IPS-NIHi11 (cell line): ENCODE data around the gene PEAR1.

Experiments used
- DNase-seq: peaks from one replicate; pipeline ENCODE4 v3.0.0; 2012; ENCODE audit warnings: mixed read lengths, low spot score

PEAR1 gene

DNA sequence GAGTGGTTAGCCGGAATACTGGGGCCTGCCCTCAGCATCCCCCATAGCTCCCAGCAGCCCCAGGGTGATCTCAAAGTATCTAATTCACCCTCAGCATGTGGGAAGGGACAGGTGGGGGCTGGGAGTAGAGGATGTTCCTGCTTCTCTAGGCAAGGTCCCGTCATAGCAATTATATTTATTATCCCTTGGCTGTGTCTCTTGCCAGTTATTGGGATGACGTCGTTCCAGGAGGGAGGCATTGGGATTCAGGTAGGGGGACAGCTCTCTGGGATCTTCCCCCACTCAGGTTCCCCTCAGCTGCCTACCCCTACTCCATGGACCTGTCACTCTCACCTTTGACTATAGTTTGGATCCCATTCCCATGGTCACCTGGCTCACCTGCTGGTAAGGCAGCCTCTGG lies 11.9 kb upstream of the PEAR1 start:
- DNase-seq = no peak

GRCh38 chr1:156882543-156882942 lies 11.0 kb upstream of the PEAR1 start:
- DNase-seq = no peak

DNA sequence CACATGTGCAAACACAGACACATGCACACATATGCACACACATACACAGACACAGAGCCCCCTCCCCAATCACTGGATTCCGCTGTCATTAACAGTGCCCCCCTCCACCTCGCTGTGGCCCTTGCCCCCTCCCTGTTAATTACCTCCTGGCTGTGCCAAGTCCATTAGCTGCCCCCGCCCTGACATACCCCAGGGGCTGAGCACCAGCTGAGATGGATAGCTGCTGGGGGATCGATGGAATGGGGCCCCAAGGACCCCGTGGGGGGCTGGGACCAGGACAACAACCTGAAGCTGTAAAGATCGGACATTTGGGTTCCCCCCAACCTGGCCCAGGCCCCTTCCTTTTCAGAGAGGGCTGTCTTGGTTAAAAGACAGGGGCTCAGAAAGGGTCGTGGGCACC lies 9.6 kb upstream of the PEAR1 start:
- no peak for DNase-seq

GRCh38 chr1:156884560-156885184 lies 8.8 kb upstream of the PEAR1 start:
- DNase-seq = no peak

GRCh38 chr1:156885314-156885713 lies 8.2 kb upstream of the PEAR1 start:
- no peak for DNase-seq

- no peak for DNase-seq
These were observed 7.6 kb upstream of the PEAR1 start for GRCh38 chr1:156885880-156886355.

DNA sequence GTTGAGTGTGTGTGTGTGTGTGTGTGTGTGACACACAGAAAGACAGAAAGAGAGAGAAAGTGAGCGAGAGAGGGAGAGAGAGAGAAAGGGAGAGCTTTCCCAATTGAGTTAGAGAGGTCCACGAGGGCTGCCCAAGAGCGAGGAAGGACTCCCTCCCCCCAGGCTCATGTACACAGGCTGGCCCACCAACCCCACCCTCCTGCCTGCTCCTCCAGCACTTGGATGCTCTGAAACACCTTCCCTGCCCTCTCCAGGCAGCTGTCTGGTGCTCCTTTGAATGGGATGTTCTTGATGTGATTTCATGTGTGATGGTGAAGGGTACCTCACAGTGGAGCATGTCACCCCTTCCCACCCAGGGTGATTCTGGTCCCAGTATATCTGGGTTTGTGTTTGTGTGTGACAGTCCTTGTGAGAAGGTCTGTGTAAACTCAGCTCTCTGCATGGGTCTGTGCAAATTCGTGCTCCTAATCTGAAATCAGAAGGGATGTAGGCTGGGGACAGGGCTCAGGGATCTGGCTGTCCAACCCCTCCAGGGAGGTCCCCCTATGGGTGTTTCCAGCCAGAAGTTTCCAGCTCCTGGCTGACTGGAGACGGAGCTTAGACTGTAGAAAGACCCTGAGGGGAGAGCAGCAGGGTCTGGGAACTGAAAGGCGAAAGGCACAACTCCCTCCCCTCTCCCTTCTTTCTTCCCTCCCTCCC lies 6.8 kb upstream of the PEAR1 start:
- DNase-seq = no peak

DNA sequence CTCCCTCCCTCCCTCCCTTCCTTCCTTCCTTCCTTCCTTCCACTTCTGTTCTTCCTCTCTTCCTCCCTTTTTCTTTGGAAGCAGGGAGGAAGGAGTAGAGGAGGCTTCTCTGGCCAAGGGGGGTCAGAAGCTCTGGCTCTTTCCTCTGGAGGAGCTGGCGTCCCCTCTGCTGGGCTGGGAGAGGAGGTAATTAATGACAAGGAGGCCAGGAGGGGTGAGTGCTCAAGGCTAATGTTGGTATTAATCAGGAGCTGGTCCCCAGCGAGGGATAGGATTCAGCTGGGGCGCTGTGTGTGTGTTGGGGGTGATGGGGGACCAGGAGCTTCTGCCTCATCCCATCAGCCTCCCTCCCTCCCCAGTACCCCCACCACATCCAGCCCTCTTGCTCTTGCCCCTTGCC lies 6.2 kb upstream of the PEAR1 start:
- DNase-seq = no peak

GRCh38 chr1:156887734-156888133 lies 5.8 kb upstream of the PEAR1 start:
- DNase-seq = no peak

- peak; percentile 85 for DNase-seq
These were observed 3.5 kb upstream of the PEAR1 start for GRCh38 chr1:156889802-156890580.

- DNase-seq = peak; percentile 91
These were observed 1.1 kb upstream of the PEAR1 start for GRCh38 chr1:156892190-156893047.

DNA sequence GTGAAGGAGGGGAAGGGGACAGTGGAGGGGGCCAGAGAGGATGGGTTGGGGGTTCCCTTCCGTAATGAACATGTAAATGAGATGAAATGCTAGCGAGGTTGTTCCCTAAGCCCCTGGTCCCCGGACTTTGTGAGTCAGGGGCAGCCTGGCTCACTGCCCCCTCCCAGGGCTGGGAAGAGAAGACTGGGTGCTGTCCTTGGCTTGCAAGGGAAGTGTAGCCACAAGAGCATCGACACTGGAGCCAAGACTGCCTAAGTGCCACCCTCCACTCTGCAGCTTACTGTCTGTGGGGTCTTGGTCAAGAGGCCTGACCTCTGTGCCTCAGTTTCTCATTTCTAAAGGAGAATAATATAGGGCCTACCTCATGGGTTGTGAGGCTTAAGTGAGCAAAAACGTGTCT lies 483 bp downstream of the PEAR1 start:
- DNase-seq = no peak

DNA sequence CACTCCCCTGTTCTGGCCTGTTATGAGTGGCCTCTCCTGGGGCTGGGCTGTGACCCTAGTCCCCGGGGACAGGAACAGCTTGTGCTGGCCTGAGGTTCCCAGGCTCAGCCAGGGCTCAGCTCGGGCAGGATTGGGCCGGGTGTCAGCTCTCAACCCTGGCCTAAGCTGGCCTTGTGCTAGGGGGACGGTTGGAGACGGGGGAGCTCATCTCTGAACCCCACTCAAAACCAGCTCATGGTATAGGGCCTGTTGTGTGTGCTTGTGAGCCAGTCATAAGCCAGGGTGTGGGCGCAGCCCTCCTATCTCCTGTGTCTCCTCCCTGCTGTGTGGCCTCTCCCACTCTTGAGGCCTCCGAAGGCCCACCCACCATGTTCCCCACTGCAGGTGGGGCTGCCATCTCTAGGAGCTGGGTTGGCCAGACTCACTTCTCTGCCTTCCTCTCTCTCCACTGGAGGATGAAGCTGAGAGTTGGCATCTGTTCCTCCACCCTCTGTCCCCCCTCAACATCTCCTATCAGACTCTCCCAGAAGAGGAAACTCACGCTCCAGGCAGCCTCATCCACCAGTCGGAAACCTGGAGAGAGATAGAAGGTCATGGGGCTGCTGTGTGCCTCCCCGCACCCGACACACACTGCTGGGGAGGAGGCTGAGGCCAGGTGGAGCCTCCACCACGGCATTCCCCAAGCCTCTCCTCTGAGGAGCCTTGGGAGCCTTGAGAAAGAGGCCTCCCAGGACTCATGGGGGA lies 1.4 kb downstream of the PEAR1 start:
- DNase-seq = no peak

DNA sequence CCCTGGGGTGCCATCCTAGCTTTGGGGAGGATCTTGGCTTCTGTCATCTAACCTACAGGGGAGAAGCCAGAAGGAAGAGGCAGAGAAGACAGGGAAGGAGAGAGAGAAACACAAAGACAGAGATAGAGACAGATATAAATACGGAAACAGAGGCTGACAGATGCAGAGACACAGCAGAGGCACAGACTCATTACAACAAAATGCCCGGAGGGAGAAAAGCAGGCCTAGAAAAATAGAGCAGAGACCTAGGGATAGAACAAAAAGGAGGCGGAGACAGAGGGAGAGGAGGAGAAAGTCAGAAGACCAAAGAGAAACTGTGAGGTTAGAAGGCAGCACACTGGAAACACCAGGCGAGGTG lies 1.9 kb downstream of the PEAR1 start:
- DNase-seq = no peak

DNA sequence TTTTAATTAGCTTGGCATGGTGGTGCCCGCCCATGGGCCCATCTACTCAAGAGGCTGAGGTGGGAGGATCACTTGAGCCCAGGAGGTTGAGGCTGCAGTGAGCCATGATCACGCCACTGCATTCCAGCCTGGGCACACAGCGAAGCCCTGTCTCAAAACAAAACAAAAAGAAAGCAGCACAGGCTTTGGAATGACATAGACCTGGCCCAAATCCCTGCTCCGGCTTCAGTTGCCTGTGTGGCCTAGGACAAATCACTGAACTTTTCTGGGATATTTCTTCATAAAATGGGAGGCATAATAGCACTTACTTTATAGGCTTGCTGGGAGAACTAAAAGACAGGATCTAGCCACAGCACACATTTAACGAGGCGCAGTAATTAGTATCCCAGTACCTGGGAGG lies 2.4 kb downstream of the PEAR1 start:
- DNase-seq = no peak

- peak; percentile 44 for DNase-seq
These were observed 3.0 kb downstream of the PEAR1 start for GRCh38 chr1:156896490-156897033.

DNA sequence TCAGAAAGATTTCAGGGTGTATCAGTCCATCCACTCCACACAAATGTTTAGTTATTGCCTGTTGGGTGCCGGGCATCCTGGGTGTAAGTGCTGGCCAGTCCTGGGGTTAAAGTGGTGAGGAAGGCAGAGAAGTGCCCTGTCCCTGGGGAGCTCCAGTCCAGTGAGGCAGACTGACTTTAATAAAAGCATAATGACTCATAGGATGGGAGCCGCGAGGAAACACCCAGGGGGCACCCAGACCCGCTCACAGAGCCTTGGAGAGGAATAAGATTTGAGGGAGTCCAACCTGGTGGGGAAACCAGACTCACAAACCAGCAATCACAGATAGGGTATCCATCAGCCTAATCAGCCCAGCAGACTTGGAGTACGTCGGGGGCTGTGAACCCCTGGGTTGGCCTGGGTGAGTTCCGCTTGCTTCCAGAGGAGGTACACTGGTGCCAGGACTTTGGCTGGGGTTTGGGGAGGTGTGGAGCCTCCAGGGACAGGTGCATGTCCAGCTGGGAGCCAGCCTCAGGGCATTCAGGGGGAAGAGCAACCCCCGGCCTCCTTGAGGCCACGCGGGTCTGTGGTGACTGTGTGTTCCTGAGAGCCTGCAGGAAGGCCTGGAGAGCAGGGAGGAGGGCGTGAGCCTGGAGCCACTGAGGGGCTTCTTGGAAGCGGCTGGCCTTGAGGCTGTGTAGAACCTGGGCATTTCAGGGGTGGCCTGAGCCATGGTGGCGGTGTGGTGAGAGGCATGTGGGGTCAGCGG lies 3.7 kb downstream of the PEAR1 start:
- DNase-seq = no peak

DNA sequence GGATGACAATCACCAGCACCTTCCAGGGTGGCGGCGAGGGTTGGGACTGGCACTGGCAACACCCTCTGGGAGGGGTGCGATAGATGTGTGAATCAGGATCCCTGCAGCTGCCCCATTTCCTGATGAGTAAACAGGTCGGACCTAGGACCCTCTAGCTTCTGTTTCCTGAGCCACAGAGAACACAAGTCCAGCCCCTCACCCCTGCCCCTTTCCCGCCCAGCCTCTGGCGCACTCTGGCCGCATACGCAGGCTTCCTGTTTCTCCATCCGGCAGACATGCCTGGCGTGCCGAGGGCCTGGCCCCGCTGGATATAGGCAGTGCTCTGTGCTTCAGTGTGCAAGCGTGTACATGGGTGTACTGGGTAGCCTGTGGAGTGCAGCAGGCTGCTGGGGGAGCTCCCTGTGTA lies 4.6 kb downstream of the PEAR1 start:
- DNase-seq = no peak

DNA sequence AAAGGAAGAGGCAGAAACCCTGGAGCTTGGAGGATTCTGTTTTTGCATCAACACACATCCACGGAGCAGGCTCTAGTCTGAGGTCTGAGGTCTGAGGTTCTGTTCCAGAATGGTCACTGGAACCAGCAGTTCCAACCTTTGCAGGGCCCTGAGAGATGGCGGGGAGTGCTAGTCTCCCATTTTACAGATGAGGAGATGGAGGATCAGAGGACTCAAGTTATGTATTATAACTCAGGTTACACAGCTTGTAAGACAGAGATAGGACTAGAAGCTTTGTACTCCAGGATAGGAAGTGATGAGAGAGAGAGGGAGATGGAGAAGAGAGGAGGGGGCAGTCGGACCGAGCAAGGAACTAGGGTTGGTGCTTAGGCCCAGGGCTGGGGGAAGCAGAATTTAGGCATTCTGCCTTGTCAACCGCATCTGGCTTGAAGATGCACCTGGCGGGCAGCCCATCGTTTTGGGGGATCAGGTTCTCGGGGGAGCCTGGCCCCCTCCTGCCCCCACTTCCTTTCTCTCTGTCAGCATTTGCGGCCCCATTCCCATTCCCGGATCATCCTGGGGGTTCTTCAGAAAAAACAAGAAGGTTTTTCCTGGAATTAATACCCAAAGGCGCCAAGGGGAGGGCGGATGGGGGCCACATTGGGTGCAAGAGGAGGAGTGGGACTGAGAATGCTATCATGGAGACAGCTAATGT lies 5.6 kb downstream of the PEAR1 start:
- no peak for DNase-seq
